Measurements from ENCODE around the gene C3orf52. TPM values are rescaled to one million over a fixed set of nuclear protein-coding genes. Genes with fewer than 3 reads are reported as not detected.

C3orf52 gene
- total and polyA plus RNA-seq, 2 experiments from 2014 or later, result 9.3 to 20.7 TPM

- H3K4me2 ChIP-seq, result no peak overlapping the region
- DNase-seq (ENCODE audit: low spot score), result peak; percentile 20
- no peaks in the 10 kb centered on the region for H3K36me3 ChIP-seq (replicated peaks; ENCODE audit: insufficient read depth, low read depth)
- H2AFZ ChIP-seq, result no peak overlapping the region
- peaks cover 3% of the 10 kb centered on the region for H3K4me1 ChIP-seq (ENCODE audit: insufficient read depth)
- H3K9me3 ChIP-seq (ENCODE audit: low read depth), result no peaks in the 10 kb centered on the region
- no peaks in the 10 kb centered on the region for H3K27me3 ChIP-seq
- WGBS (ENCODE audit: low lambda C conversion rate, missing lambda C conversion rate), result 56% methylated on average over 7 of the region's 7 CpGs
- H4K20me1 ChIP-seq (ENCODE audit: insufficient read depth, poor library complexity, severe bottlenecking), result no peaks in the 10 kb centered on the region
- H3K79me2 ChIP-seq, result no peaks in the 10 kb centered on the region
- H3K9me2 ChIP-seq (replicated peaks; ENCODE audit: insufficient read depth), result no peaks in the 10 kb centered on the region
- H3K4me3 ChIP-seq, result no peak overlapping the region
- TF ChIP-seq EZH2phosphoT487 (IDR thresholded peaks at IDR 0.05; ENCODE audit: low read depth, severe bottlenecking, unreplicated experiment), result no peak
- TF ChIP-seq, protein P1, sequence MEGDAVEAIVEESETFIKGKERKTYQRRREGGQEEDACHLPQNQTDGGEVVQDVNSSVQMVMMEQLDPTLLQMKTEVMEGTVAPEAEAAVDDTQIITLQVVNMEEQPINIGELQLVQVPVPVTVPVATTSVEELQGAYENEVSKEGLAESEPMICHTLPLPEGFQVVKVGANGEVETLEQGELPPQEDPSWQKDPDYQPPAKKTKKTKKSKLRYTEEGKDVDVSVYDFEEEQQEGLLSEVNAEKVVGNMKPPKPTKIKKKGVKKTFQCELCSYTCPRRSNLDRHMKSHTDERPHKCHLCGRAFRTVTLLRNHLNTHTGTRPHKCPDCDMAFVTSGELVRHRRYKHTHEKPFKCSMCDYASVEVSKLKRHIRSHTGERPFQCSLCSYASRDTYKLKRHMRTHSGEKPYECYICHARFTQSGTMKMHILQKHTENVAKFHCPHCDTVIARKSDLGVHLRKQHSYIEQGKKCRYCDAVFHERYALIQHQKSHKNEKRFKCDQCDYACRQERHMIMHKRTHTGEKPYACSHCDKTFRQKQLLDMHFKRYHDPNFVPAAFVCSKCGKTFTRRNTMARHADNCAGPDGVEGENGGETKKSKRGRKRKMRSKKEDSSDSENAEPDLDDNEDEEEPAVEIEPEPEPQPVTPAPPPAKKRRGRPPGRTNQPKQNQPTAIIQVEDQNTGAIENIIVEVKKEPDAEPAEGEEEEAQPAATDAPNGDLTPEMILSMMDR (IDR thresholded peaks at IDR 0.05; ENCODE audit: poor library complexity), result no peak
- no peak for TF ChIP-seq EZH2 (IDR thresholded peaks at IDR 0.05; ENCODE audit: borderline replicate concordance)
- H3K27ac ChIP-seq, result no peak overlapping the region
Observed at GRCh38 chr3:112128843-112129727, 42.9 kb downstream of the C3orf52 start.

DNA sequence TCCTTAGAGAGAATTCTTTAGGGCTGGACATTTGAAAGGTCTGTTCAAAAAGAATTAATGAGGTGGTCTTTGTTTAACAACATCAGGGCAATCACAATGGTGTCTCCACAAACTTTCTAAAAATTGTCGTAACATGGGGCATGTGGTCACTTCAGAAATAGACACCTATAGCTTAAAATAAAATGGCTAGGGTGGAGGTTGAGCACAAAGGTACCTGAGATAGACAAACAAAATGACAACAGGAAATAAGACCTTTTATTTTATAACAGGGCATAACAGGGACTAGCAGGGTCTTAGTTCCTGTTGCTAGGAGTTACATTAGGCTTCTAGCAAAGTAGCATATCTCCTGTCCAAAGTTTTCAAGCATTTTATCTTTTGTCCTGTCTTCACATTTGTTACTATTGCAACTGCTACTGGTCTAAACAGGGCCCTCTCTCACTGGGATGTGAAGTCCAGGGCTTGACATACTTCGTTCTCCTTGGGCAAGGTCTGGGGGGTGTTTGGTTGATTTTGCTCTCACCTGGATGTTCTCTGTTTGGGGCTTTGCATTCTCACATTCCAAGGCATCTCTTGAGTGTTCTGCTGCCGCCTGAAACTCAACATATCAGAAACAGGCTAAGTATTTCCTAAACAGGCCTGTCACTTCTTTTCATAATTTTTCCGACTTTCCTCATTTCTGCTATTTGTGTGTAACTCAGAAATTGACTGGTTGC is 43.9 kb downstream of the C3orf52 start:
- Histone ChIP-seq H3K4me1 (ENCODE audit: insufficient read depth) (peaks cover 3% of the 10 kb centered on the region), H3K4me3 (no peak overlapping the region), H2AFZ (no peak overlapping the region), H3K9me3 (ENCODE audit: low read depth) (no peaks in the 10 kb centered on the region), H3K9me2 (replicated peaks; ENCODE audit: insufficient read depth) (no peaks in the 10 kb centered on the region), H4K20me1 (ENCODE audit: insufficient read depth, poor library complexity, severe bottlenecking) (no peaks in the 10 kb centered on the region), H3K36me3 (replicated peaks; ENCODE audit: insufficient read depth, low read depth) (no peaks in the 10 kb centered on the region), H3K79me2 (no peaks in the 10 kb centered on the region), H3K27me3 (no peaks in the 10 kb centered on the region), H3K27ac (no peak overlapping the region), H3K4me2 (no peak overlapping the region)
- WGBS (ENCODE audit: low lambda C conversion rate, missing lambda C conversion rate), result 92% methylated on average over 4 of the region's 4 CpGs
- TF ChIP-seq, protein P1 (IDR thresholded peaks at IDR 0.05; ENCODE audit: poor library complexity), result no peak
- TF ChIP-seq EZH2phosphoT487 (IDR thresholded peaks at IDR 0.05; ENCODE audit: low read depth, severe bottlenecking, unreplicated experiment), result no peak
- no peak for TF ChIP-seq EZH2 (IDR thresholded peaks at IDR 0.05; ENCODE audit: borderline replicate concordance)
- DNase-seq (ENCODE audit: low spot score), result no peak

- H3K4me2 ChIP-seq, result no peak overlapping the region
- DNase-seq (ENCODE audit: low spot score), result no peak
Observed at GRCh38 chr3:112130638-112130993, 44.4 kb downstream of the C3orf52 start.

More at GRCh38 chr3:112130638-112130993, 44.4 kb downstream of the C3orf52 start:
- Histone ChIP-seq H3K9me3 (ENCODE audit: low read depth) (no peaks in the 10 kb centered on the region), H3K36me3 (replicated peaks; ENCODE audit: insufficient read depth, low read depth) (no peaks in the 10 kb centered on the region), H3K4me3 (no peak overlapping the region), H3K79me2 (no peaks in the 10 kb centered on the region), H3K27me3 (no peaks in the 10 kb centered on the region), H4K20me1 (ENCODE audit: insufficient read depth, poor library complexity, severe bottlenecking) (no peaks in the 10 kb centered on the region), H3K4me1 (ENCODE audit: insufficient read depth) (peaks cover 3% of the 10 kb centered on the region), H3K27ac (no peak overlapping the region), H2AFZ (no peak overlapping the region), H3K9me2 (replicated peaks; ENCODE audit: insufficient read depth) (no peaks in the 10 kb centered on the region)
- WGBS (ENCODE audit: low lambda C conversion rate, missing lambda C conversion rate), result 93% methylated on average over 3 of the region's 3 CpGs
- no peak for TF ChIP-seq EZH2phosphoT487 (IDR thresholded peaks at IDR 0.05; ENCODE audit: low read depth, severe bottlenecking, unreplicated experiment)
- TF ChIP-seq, protein P1 (IDR thresholded peaks at IDR 0.05; ENCODE audit: poor library complexity), result no peak
- no peak for TF ChIP-seq EZH2 (IDR thresholded peaks at IDR 0.05; ENCODE audit: borderline replicate concordance)
